Endothelial cell (in vitro differentiated cells): ENCODE results near the gene CFAP74. TPM values are rescaled to one million over a fixed set of nuclear protein-coding genes. Genes with fewer than 3 reads are reported as not detected.

Experiments
- DNase-seq: peaks from one replicate; pipeline ENCODE4 v3.0.0; 2021; ENCODE audit warnings: low spot score
- H3K27ac Mint-ChIP-seq: one replicate; pipeline ENCODE4 v1.8.0; 2021; ENCODE audit warnings: mixed read lengths, inconsistent platforms; ENCODE audit not compliant: unreplicated experiment
- H3K27me3 Mint-ChIP-seq: one replicate; pipeline ENCODE4 v1.8.0; 2021; ENCODE audit warnings: mild to moderate bottlenecking, moderate library complexity, mixed read lengths, inconsistent platforms; ENCODE audit not compliant: unreplicated experiment
- H3K36me3 Mint-ChIP-seq: one replicate; pipeline ENCODE4 v1.8.0; 2021; ENCODE audit warnings: mild to moderate bottlenecking, low read depth, mixed read lengths, inconsistent platforms; ENCODE audit not compliant: unreplicated experiment
- H3K4me1 Mint-ChIP-seq: one replicate; pipeline ENCODE4 v1.8.0; 2021; ENCODE audit warnings: mild to moderate bottlenecking, mixed read lengths, inconsistent platforms; ENCODE audit not compliant: unreplicated experiment
- H3K4me3 Mint-ChIP-seq: one replicate; pipeline ENCODE4 v1.8.0; 2021; ENCODE audit warnings: mild to moderate bottlenecking, mixed read lengths, inconsistent platforms; ENCODE audit not compliant: unreplicated experiment
- H3K9me3 Mint-ChIP-seq: one replicate; pipeline ENCODE4 v1.8.0; 2021; ENCODE audit warnings: mixed read lengths, inconsistent platforms; ENCODE audit not compliant: unreplicated experiment
- CTCF ChIP-seq: fragments of 200-600 bp; sonication (generic); IDR thresholded peaks from one replicate; pipeline ENCODE4 v1.5.0; 2021; ENCODE audit warnings: antibody characterized with exemption; ENCODE audit not compliant: unreplicated experiment
- total RNA-seq: library from RNA; stranded (reverse); fragmentation: NEBNext Ultra II Directional; extraction: Animal tissue kit (Norgen Biotek cat#: 25700); gene quantifications from one replicate; pipeline ENCODE4 v1.2.1, GENCODE V29; 2021; ENCODE audit not compliant: unreplicated experiment

The CFAP74 gene
- total RNA-seq, 1 donor from 2014 or later = not detected

- H3K27me3 Mint-ChIP-seq = peaks cover 8% of the 10 kb centered on the region
- peak overlapping the region; percentile 6 for H3K27ac Mint-ChIP-seq
- peaks cover 34% of the 10 kb centered on the region for H3K36me3 Mint-ChIP-seq
- peak overlapping the region; percentile 12 for H3K4me3 Mint-ChIP-seq
- no peaks in the 10 kb centered on the region for H3K9me3 Mint-ChIP-seq
- no peak for DNase-seq
- H3K4me1 Mint-ChIP-seq = peaks cover 39% of the 10 kb centered on the region
- no peak for TF ChIP-seq CTCF
These were observed 131.1 kb downstream of the CFAP74 start for GRCh38 chr1:1872329-1872994.

Other genes with a start within 250 kb of the CFAP74 start
- 85.4 TPM for gene NADK, start 225.3 kb downstream of the CFAP74 start, total RNA-seq
- gene GNB1, start 112.7 kb downstream of the CFAP74 start, total RNA-seq = 427 TPM
- gene CALML6, start 88.5 kb downstream of the CFAP74 start, total RNA-seq = 0.64 TPM
- gene TMEM52, start 84.5 kb downstream of the CFAP74 start, total RNA-seq = 0.92 TPM
- gene GABRD, start 15.6 kb upstream of the CFAP74 start, total RNA-seq = 0.64 TPM
- gene PRKCZ, start 46.6 kb upstream of the CFAP74 start, total RNA-seq = 23.1 TPM
- 118 TPM for gene FAAP20, start 191.0 kb upstream of the CFAP74 start, total RNA-seq
- 73.3 TPM for gene SKI, start 224.5 kb upstream of the CFAP74 start, total RNA-seq